Measurements from ENCODE around the gene EIF4H.

The EIF4H gene

DNA sequence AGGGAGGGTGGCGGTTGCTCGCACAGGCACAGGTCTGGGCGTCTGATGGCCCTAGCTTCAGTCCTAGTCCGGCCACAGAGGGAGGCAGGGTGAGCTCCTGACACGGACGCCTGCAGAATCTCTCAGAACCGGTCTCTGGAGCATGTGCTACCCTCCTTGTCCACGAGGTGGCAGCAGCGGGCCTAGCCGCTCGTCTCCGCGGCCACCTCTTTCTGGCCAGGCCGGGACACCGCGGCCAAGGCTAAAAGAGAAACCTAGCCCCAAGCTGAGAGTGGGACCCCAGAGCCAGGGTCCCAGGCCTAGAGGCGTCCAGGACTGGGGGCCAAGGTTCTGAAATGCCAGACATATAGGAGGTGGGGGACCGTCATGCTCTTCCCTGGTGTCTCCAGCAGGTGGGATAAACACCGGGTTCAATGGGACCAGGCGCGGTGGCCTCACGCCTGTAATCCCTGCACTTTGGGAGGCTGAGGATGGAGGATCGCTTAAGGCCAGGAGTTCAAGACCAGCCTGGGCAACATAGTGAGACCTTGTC lies 32.5 kb downstream of the EIF4H start:
- no peak for TF ChIP-seq GATA3 (IDR thresholded peaks at IDR 0.05; ENCODE audit: low read depth, low read length)
- TF ChIP-seq GATA2 (IDR thresholded peaks at IDR 0.05; ENCODE audit: low read depth, low read length) = no peak

DNA sequence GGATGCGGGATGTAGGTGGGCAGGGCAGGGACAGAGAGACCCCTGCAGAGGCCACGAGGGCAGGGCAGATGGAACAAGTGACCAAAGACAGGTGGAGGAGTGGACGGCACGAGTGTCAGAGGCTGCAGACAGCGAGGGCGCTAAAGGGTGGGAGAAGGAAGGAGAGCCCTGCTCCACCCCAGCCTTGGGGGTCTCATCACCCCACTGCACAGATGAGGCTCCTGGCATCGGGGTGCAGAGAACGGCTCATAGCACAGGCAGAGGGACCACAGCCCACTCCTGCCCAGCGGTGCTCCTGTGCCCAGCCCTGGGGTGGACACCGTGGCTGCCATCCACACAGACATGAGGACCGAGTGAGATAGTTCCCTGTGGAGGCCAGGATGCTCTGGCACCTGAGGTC lies 33.4 kb downstream of the EIF4H start:
- TF ChIP-seq GATA3 (IDR thresholded peaks at IDR 0.05; ENCODE audit: low read depth, low read length) = no peak
- no peak for TF ChIP-seq GATA2 (IDR thresholded peaks at IDR 0.05; ENCODE audit: low read depth, low read length)

DNA sequence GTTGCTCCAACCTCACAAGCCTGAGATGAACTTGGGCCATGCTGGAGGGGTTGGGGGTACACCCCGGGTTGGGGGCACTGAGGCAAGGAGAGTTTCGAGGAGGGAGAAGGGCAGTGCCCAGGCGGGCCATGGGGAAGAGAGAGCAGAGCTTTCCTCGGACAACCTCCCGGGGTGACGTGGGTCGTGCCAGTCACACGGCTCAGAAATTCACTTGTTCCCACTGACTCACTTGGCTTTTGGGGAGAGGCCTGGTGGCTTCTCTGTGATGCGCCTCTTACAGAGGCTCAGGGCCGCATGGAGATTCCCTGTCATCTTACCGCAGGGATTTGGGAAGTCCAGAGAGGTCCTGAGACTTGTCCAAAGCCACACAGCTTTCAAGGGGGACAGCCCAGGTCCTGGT lies 38.5 kb downstream of the EIF4H start:
- TF ChIP-seq GATA2 (IDR thresholded peaks at IDR 0.05; ENCODE audit: low read depth, low read length) = no peak
- TF ChIP-seq GATA3 (IDR thresholded peaks at IDR 0.05; ENCODE audit: low read depth, low read length) = no peak

DNA sequence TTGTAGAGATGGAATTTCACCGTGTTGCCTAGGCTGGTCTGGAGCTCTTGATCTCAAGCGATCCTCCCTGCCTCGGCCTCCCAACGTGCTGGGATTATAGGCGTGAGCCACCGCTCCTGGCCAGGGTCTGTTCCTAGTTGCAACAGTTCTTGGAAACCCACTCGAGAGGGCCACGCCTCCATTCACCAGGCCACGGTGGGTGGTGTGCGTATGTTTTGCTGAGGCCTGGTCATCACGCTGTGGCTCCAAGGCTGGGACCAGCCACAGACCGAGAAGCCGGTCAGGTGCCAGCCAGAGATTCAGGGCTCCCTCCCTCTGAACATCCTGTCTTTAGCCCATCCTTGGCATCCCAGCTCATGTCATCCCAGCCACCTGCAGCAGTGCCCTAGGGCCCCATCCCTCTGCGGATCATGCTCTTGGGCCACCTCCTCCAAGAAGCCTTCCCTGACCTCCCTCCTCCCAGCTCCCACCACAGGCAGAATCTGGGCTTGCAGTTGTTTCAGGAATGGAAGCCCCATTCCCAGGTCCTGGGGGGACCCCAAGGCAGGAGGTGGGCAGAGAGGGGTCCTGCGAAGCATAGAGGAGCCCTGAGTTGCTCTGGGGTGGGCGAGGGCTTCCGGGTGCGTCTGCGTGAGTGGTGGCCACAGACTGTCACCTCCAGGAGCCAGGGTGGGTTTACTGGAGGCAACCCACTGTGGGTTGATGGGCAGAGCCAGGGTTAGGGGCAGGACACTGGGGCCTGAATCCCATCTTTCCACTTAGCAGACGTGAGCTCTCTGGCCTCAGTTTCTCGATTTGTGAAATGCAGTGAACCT lies 40.9 kb downstream of the EIF4H start:
- no peak for TF ChIP-seq GATA2 (IDR thresholded peaks at IDR 0.05; ENCODE audit: low read depth, low read length)
- no peak for TF ChIP-seq GATA3 (IDR thresholded peaks at IDR 0.05; ENCODE audit: low read depth, low read length)

DNA sequence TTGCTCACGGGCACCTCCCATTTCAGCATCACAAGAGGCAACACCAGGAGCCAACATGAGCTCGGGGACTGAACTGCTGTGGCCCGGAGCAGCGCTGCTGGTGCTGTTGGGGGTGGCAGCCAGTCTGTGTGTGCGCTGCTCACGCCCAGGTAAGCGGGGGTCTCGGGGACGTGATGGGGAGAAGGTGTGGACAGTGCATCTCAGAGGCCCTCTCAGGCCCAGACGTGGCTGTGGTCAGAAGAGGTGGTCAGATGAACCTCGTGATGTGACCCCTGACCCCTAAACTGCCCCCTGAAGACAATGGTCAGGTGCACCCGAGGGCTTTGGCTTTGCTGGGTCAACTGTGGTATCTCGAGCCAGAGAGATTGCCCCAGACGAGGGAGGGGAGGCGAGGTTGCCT lies 41.8 kb downstream of the EIF4H start:
- no peak for TF ChIP-seq GATA3 (IDR thresholded peaks at IDR 0.05; ENCODE audit: low read depth, low read length)

DNA sequence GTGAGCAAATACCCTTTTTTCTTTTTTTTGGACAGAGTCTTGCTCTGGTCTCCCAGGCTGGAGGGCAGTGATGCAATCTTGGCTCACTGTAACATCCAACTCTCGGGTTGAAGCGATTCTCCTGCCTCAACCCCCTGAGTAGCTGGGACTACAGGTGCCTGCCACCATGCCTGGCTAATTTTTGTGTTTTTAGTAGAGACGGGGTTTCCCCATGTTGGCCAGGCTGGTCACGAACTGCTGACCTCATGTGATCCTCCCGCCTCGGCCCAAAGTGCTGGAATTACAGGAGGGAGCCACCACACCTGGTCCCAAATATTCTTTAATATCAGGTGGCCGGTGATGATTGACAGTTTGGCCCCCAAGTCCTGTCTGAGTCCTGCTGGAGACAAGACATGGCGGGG lies 42.2 kb downstream of the EIF4H start:
- TF ChIP-seq GATA2 (IDR thresholded peaks at IDR 0.05; ENCODE audit: low read depth, low read length) (no peak), GATA3 (IDR thresholded peaks at IDR 0.05; ENCODE audit: low read depth, low read length) (no peak)

DNA sequence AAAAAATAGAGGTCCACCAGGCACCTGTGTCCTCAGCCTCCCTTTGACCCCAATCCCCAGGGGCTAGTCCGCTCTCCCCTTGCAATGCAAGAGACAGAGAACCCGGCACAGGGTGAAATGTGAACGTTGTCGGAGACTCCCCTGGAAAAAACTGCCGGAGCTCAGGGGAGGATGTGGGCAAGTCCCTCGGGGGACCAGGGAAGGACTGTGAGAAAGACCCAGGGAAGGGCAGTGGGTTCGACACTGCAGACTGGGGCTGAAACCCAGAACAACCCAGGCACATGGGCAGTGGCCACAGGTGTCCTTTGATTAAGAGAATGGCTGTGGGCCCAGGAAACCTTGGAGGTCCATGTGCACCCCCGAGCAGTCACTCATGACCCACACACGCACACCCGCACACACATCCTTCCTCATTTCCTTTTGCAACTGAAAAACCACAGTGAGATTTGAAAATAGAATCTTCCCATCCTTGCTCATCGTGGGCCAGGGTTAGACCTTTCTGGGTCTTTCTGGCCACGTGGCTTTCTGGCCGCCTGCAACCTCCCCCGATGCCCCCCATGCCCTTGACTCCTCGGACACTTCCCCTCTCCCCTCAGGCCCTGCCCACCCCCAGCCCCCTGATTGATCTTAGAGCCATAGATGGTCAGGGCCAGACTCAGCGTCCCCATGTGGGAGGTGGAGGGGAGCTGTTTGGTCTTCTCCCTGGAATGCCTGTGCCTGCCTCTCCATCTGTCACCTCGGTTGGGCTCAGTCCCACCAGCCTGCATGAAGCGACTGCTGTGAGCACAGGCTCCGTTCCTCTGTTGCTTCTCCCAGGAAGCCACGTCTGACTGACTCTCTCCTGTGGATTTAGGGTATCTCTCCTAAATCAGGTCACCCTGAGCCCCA lies 43.5 kb downstream of the EIF4H start:
- TF ChIP-seq GATA2 (IDR thresholded peaks at IDR 0.05; ENCODE audit: low read depth, low read length) (no peak), GATA3 (IDR thresholded peaks at IDR 0.05; ENCODE audit: low read depth, low read length) (no peak)

DNA sequence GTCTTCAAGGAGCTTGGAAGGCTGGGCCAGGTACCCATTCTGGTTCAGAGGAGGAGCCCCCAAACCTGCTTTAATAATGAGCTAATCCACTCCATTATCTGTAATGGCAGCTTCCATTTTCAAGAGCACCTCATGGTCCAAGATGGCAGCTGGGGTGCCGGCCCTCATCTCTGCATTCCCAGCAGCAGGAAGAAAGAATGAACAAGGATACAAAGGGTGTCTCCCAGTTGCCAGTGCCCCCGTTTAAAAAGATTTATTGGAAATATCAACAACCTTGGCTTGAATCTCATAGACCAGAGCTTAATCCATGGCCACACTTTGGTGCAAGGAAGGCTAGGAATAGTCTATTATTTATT lies 44.2 kb downstream of the EIF4H start:
- TF ChIP-seq GATA3 (IDR thresholded peaks at IDR 0.05; ENCODE audit: low read depth, low read length) (no peak), GATA2 (IDR thresholded peaks at IDR 0.05; ENCODE audit: low read depth, low read length) (no peak)

DNA sequence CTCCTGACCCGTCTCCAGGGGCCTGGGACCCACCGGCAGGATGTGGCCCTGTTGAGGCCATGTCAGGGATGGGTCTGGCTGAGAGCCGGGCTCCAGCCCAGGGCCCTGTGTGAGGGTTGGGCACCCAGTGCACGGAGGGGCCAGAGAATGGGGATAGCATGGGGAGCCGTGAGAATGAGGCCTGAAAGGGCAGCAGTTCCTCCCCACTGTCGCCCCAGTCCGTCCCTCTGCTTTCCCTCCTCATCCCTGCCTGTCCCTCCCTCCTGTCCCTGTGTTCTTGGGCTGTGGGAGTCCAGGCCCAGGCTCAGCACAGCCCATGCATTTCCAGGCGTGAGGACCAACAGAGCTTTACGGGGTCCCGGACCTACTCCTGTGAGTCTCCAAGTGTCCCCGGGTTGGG lies 45.3 kb downstream of the EIF4H start:
- TF ChIP-seq GATA2 (IDR thresholded peaks at IDR 0.05; ENCODE audit: low read depth, low read length) = no peak
- no peak for TF ChIP-seq GATA3 (IDR thresholded peaks at IDR 0.05; ENCODE audit: low read depth, low read length)

DNA sequence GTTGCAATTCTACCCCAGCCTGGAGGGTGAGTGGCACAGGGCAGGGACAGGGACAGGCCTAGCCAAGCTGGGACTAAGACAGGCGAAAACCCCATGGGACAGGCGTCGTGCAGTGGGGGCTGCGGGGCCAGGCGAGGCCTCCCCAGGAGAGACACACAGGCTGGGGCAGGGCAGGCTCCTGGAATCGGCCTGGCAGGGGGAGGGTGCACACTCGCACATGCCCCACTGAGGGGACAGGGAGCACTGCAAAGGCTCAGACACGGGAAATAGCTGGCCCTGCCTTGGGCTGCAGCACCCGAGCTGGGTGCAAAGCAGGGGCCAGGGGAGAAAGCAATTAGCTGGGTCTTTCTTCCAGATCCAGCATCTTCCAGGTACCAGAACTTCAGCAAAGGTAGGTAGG lies 46.1 kb downstream of the EIF4H start:
- TF ChIP-seq GATA2 (IDR thresholded peaks at IDR 0.05; ENCODE audit: low read depth, low read length) (no peak), GATA3 (IDR thresholded peaks at IDR 0.05; ENCODE audit: low read depth, low read length) (no peak)

DNA sequence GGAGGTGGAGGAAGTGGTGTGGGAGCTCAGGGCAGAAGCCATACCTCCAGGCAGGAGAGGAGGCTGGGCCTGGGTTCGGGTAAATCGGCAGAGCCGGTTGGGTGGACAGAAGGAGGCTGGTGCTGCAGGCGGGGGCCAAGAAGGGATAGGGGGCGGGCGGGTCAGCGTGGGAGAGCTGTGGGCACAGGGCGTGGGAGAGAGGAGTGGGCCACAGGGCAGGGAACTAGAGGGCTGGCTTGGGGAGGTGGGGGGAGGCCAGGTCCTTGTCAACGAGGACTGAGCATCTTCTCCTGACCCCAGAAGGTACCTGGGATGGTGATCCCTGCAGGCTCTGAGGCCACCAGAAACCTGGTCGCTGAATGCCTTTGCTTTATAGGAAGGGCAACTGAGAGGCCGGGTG lies 47.6 kb downstream of the EIF4H start:
- TF ChIP-seq GATA3 (IDR thresholded peaks at IDR 0.05; ENCODE audit: low read depth, low read length) (no peak), GATA2 (IDR thresholded peaks at IDR 0.05; ENCODE audit: low read depth, low read length) (no peak)

DNA sequence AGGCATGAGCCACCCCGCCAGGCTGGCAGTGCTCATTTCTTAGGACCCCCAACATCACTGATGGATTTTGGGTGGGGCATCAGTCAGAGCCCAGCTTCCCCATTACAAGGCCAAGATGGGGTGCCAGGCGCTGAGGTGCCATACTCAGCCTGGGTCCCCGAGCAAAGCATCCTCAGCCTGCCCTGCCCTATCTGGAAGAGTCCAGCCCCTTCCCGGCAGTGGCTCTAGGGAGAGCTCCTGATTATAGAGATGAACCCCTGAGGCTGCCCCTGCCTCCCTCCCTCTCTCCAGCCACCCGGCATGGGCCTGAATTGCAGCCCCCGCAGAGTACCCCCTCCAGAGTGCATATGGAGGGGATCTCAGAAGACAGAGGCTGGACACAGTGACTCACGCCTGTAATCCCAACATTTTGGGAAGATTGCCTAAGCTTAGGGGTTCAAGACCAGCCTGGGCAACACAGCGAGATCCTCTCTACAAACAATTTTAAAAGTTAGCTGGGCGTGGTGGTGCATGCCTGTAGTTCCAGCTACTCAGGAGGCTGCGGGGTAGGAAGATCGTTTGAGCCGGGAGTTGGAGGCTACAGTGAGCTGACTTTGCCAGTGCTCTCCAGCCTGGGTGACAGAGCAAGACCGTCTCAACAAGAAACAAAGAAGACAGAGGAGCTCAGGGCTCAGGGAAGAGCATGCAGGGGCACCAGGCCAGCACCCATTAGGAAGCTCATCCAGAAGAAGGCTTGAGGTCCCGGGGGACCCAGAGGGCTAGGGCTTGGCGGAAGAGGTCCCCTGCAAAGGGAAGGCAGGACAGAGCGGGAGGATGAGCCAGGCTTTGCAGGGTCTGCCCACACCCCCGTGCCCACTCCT lies 48.9 kb downstream of the EIF4H start:
- TF ChIP-seq GATA2 (IDR thresholded peaks at IDR 0.05; ENCODE audit: low read depth, low read length) = no peak
- TF ChIP-seq GATA3 (IDR thresholded peaks at IDR 0.05; ENCODE audit: low read depth, low read length) = no peak

DNA sequence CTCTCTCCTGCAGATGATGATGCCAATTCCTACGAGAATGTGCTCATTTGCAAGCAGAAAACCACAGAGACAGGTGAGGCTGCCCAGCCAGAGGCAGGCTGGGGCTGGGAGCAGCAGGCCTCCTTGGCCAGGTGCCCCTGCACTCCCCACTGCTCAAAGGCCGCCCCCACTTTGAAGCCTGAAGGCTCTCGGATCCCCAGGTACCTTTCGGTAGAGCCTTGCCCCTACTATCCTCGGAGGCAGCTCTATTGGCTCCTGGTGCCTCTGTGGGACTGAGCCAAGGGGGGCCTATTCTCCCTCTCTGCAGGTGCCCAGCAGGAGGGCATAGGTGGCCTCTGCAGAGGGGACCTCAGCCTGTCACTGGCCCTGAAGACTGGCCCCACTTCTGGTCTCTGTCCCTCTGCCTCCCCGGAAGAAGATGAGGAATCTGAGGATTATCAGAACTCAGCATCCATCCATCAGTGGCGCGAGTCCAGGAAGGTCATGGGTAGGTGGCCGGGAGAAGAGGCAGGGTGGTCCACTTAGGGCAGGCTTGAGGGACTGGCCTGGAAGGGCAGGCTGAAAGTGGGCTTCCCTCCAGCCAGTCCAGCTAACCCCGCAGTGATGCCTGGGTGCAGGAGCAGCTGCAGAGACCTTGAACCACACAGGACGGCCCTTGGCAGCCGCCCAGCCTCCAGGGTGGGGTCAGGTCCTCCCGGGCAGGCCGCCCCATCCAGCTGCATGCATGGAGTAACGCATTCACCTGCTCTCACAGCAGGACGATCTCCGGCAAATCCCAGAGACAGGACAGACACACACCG lies 49.8 kb downstream of the EIF4H start:
- no peak for TF ChIP-seq GATA2 (IDR thresholded peaks at IDR 0.05; ENCODE audit: low read depth, low read length)
- TF ChIP-seq GATA3 (IDR thresholded peaks at IDR 0.05; ENCODE audit: low read depth, low read length) = no peak

Data from SH-SY5Y (cell line).